ENCODE data around the gene DPAGT1. TPM values are rescaled to one million over a fixed set of nuclear protein-coding genes. Genes with fewer than 3 reads are reported as not detected.
A peak's percentile ranks its signal among the peaks of the same experiment; 100 is the strongest.

Gene DPAGT1
- total and polyA plus RNA-seq, 2 experiments from 2014 or later = 37.2 to 52.6 TPM

DNA sequence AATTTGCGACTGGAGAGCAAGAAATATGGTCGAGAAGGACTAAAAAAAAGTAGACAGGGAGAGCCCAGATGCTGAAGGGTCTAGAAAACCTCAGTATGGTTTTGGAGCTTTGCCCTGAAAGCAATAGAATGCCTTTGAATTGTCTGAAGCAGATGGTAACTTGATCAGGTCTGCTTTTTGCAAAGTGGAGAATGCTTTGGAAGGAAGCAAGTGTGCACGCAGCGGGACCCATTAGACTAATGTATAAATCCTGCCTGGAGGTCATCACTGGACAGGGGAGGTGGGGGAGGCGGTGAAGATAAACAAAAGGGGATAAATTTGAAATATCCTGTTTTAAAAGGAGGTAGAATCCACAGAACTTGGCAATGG lies 19.0 kb upstream of the DPAGT1 start:
- Mint-ChIP-seq H3K4me1 (peaks cover 18% of the 10 kb centered on the region), H3K27me3 (ENCODE audit: insufficient read depth, low read depth, poor library complexity) (peaks cover 15% of the 10 kb centered on the region), H3K9me3 (no peaks in the 10 kb centered on the region), H3K36me3 (ENCODE audit: low read depth) (peaks cover 12% of the 10 kb centered on the region), H3K27ac (peak overlapping the region; percentile 93; the same call in 1 of the 2 replicates), H3K4me3 (peak overlapping the region; percentile 94)
- Histone ChIP-seq H3K27me3 (ENCODE audit: insufficient read depth) (no peaks in the 10 kb centered on the region), H3K36me3 (ENCODE audit: insufficient read depth) (no peaks in the 10 kb centered on the region), H3K4me2 (peak overlapping the region; percentile 80), H4K20me1 (replicated peaks; ENCODE audit: insufficient read depth) (peaks cover 11% of the 10 kb centered on the region; the same call in 1 of the 2 replicates), H3K9me2 (ENCODE audit: insufficient read depth) (no peaks in the 10 kb centered on the region), H3K79me2 (replicated peaks; ENCODE audit: insufficient read depth) (peaks cover 31% of the 10 kb centered on the region), H3K4me1 (ENCODE audit: insufficient read depth) (peaks cover 15% of the 10 kb centered on the region), H3F3A (replicated peaks; ENCODE audit: low read depth) (peaks cover 11% of the 10 kb centered on the region; the same call in 1 of the 2 replicates), H3K27ac (ENCODE audit: low read depth) (no peak overlapping the region), H2AFZ (peak overlapping the region; percentile 89; the same call in 1 of the 2 replicates), H3K4me3 (peak overlapping the region; percentile 62)
- no peak for DNase-seq (ENCODE audit: low spot score)
- ATAC-seq = no peak; the same call in 2 of the 3 replicates
- TF ChIP-seq STAT1 (IDR thresholded peaks at IDR 0.05; ENCODE audit: unreplicated experiment) (no peak), EZH2 (IDR thresholded peaks at IDR 0.05; ENCODE audit: low read depth, unreplicated experiment) (no peak), NANOG (IDR thresholded peaks at IDR 0.05; ENCODE audit: borderline replicate concordance) (no peak), JUNB (IDR thresholded peaks at IDR 0.05; ENCODE audit: unreplicated experiment) (no peak), EZH2phosphoT487 (IDR thresholded peaks at IDR 0.05; ENCODE audit: unreplicated experiment) (no peak), POLR2AphosphoS5 (IDR thresholded peaks at IDR 0.05; ENCODE audit: low read depth) (no peak), ZNF114 (CRISPR knock-in tag; IDR thresholded peaks at IDR 0.05) (no peak), CREB1 (CRISPR knock-in tag; IDR thresholded peaks at IDR 0.05; ENCODE audit: low read depth) (no peak), ZNF331 (CRISPR knock-in tag; IDR thresholded peaks at IDR 0.05; ENCODE audit: low read depth) (no peak)
- TF ChIP-seq, protein P1, sequence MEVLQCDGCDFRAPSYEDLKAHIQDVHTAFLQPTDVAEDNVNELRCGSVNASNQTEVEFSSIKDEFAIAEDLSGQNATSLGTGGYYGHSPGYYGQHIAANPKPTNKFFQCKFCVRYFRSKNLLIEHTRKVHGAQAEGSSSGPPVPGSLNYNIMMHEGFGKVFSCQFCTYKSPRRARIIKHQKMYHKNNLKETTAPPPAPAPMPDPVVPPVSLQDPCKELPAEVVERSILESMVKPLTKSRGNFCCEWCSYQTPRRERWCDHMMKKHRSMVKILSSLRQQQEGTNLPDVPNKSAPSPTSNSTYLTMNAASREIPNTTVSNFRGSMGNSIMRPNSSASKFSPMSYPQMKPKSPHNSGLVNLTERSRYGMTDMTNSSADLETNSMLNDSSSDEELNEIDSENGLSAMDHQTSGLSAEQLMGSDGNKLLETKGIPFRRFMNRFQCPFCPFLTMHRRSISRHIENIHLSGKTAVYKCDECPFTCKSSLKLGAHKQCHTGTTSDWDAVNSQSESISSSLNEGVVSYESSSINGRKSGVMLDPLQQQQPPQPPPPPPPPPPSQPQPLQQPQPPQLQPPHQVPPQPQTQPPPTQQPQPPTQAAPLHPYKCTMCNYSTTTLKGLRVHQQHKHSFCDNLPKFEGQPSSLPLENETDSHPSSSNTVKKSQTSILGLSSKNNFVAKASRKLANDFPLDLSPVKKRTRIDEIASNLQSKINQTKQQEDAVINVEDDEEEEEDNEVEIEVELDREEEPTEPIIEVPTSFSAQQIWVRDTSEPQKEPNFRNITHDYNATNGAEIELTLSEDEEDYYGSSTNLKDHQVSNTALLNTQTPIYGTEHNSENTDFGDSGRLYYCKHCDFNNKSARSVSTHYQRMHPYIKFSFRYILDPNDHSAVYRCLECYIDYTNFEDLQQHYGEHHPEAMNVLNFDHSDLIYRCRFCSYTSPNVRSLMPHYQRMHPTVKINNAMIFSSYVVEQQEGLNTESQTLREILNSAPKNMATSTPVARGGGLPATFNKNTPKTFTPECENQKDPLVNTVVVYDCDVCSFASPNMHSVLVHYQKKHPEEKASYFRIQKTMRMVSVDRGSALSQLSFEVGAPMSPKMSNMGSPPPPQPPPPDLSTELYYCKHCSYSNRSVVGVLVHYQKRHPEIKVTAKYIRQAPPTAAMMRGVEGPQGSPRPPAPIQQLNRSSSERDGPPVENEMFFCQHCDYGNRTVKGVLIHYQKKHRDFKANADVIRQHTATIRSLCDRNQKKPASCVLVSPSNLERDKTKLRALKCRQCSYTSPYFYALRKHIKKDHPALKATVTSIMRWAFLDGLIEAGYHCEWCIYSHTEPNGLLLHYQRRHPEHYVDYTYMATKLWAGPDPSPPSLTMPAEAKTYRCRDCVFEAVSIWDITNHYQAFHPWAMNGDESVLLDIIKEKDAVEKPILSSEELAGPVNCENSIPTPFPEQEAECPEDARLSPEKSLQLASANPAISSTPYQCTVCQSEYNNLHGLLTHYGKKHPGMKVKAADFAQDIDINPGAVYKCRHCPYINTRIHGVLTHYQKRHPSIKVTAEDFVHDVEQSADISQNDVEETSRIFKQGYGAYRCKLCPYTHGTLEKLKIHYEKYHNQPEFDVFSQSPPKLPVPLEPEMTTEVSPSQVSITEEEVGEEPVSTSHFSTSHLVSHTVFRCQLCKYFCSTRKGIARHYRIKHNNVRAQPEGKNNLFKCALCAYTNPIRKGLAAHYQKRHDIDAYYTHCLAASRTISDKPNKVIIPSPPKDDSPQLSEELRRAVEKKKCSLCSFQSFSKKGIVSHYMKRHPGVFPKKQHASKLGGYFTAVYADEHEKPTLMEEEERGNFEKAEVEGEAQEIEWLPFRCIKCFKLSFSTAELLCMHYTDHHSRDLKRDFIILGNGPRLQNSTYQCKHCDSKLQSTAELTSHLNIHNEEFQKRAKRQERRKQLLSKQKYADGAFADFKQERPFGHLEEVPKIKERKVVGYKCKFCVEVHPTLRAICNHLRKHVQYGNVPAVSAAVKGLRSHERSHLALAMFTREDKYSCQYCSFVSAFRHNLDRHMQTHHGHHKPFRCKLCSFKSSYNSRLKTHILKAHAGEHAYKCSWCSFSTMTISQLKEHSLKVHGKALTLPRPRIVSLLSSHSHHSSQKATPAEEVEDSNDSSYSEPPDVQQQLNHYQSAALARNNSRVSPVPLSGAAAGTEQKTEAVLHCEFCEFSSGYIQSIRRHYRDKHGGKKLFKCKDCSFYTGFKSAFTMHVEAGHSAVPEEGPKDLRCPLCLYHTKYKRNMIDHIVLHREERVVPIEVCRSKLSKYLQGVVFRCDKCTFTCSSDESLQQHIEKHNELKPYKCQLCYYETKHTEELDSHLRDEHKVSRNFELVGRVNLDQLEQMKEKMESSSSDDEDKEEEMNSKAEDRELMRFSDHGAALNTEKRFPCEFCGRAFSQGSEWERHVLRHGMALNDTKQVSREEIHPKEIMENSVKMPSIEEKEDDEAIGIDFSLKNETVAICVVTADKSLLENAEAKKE (CRISPR knock-in tag; IDR thresholded peaks at IDR 0.05) = no peak
- TF ChIP-seq, protein P2, sequence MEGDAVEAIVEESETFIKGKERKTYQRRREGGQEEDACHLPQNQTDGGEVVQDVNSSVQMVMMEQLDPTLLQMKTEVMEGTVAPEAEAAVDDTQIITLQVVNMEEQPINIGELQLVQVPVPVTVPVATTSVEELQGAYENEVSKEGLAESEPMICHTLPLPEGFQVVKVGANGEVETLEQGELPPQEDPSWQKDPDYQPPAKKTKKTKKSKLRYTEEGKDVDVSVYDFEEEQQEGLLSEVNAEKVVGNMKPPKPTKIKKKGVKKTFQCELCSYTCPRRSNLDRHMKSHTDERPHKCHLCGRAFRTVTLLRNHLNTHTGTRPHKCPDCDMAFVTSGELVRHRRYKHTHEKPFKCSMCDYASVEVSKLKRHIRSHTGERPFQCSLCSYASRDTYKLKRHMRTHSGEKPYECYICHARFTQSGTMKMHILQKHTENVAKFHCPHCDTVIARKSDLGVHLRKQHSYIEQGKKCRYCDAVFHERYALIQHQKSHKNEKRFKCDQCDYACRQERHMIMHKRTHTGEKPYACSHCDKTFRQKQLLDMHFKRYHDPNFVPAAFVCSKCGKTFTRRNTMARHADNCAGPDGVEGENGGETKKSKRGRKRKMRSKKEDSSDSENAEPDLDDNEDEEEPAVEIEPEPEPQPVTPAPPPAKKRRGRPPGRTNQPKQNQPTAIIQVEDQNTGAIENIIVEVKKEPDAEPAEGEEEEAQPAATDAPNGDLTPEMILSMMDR (conservative IDR thresholded peaks at IDR 0.05; ENCODE audit: low read depth in 2 of 2) = no peak
- TF ChIP-seq, protein P3, sequence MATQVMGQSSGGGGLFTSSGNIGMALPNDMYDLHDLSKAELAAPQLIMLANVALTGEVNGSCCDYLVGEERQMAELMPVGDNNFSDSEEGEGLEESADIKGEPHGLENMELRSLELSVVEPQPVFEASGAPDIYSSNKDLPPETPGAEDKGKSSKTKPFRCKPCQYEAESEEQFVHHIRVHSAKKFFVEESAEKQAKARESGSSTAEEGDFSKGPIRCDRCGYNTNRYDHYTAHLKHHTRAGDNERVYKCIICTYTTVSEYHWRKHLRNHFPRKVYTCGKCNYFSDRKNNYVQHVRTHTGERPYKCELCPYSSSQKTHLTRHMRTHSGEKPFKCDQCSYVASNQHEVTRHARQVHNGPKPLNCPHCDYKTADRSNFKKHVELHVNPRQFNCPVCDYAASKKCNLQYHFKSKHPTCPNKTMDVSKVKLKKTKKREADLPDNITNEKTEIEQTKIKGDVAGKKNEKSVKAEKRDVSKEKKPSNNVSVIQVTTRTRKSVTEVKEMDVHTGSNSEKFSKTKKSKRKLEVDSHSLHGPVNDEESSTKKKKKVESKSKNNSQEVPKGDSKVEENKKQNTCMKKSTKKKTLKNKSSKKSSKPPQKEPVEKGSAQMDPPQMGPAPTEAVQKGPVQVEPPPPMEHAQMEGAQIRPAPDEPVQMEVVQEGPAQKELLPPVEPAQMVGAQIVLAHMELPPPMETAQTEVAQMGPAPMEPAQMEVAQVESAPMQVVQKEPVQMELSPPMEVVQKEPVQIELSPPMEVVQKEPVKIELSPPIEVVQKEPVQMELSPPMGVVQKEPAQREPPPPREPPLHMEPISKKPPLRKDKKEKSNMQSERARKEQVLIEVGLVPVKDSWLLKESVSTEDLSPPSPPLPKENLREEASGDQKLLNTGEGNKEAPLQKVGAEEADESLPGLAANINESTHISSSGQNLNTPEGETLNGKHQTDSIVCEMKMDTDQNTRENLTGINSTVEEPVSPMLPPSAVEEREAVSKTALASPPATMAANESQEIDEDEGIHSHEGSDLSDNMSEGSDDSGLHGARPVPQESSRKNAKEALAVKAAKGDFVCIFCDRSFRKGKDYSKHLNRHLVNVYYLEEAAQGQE (IDR thresholded peaks at IDR 0.05; ENCODE audit: unreplicated experiment) = no peak
- TF ChIP-seq, protein P4, sequence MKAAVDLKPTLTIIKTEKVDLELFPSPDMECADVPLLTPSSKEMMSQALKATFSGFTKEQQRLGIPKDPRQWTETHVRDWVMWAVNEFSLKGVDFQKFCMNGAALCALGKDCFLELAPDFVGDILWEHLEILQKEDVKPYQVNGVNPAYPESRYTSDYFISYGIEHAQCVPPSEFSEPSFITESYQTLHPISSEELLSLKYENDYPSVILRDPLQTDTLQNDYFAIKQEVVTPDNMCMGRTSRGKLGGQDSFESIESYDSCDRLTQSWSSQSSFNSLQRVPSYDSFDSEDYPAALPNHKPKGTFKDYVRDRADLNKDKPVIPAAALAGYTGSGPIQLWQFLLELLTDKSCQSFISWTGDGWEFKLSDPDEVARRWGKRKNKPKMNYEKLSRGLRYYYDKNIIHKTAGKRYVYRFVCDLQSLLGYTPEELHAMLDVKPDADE (IDR thresholded peaks at IDR 0.05) = no peak

Data from GM23338 (cell line).